ENCODE data around the gene NTM. TPM values are rescaled to one million over a fixed set of nuclear protein-coding genes. Genes with fewer than 3 reads are reported as not detected.

Gene NTM
- total and polyA plus RNA-seq, 9 donors = 8.5 to 37.1 (median 22.6) TPM

DNA sequence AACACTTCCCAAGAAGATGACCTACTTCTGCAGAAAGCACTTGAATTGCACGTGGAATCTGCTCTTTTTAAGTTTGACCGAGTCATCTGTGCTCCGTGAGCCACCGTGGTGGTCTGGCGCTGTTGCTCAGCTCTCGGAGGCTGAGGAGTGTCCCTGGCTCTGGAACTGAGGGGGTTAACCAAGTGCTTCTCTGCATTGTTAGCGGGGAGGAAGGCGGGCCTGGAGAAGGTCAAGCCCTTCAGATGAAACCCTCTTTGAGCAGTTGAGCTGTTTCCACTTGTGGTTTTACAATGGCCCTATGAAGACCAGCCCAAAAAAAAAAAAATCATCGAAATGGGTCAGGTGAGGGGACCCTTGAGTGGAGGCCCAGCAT is 286.4 kb downstream of the NTM start:
- DNase-seq = no peak
- Histone ChIP-seq H3K9me3 (replicated peaks; ENCODE audit: control insufficient read depth, low read depth, low read length) (no peaks in the 10 kb centered on the region), H3K27ac (ENCODE audit: low read length) (no peak overlapping the region), H3K36me3 (ENCODE audit: control insufficient read depth, insufficient read depth, low read length) (no peaks in the 10 kb centered on the region), H3K4me1 (ENCODE audit: control insufficient read depth, insufficient read depth, low read length) (peaks cover 7% of the 10 kb centered on the region), H3K27me3 (ENCODE audit: control insufficient read depth, insufficient read depth, low read length) (peaks cover 2% of the 10 kb centered on the region), H3K4me3 (ENCODE audit: low read length) (no peak overlapping the region)
- 30% methylated on average over 6 of the region's 9 CpGs for WGBS (ENCODE audit: insufficient coverage)

DNA sequence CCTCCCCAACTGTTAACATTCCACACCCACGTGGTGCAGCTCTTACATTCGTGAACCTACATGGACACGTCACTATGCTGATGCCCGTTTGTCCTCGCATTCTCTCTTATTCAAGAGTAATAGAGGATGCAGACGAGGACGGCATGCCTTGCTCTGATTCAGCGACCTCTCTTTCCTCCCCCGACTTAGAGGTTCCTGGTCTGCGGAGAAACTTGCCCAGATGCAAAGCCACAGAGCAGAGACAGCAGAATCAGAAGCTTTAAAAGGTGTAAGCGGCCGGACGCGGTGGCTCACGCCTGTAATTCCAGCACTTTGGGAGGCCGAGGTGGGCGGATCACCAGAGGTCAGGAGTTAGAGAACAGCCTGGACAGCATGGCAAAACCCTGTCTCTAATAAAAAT is 288.0 kb downstream of the NTM start:
- 90% methylated on average over 16 of the region's 17 CpGs for WGBS (ENCODE audit: insufficient coverage)
- H3K27me3 ChIP-seq (ENCODE audit: control insufficient read depth, insufficient read depth, low read length) = peaks cover 2% of the 10 kb centered on the region

DNA sequence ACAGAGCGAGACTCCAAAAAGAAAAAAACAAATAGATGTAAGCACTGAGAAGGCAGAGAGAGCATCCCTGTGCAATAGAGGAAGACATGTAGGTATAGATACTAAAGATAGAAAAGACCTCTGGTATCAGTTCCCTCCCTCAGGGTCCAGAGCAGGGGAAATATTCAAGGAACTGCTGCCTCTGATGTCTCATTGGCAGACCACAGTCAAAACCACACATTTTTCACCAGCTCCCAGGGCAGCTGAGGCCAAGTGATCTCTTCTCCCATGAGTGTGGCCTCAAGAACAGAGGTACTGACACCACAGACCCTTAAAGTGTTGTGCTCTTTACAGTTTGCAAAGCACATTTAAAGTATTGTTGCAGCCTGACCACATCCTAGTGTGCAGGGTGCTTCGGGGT is 288.5 kb downstream of the NTM start:
- Histone ChIP-seq H3K36me3 (ENCODE audit: control insufficient read depth, insufficient read depth, low read length) (no peaks in the 10 kb centered on the region), H3K4me3 (ENCODE audit: low read length) (no peak overlapping the region), H3K27me3 (ENCODE audit: control insufficient read depth, insufficient read depth, low read length) (peaks cover 2% of the 10 kb centered on the region), H3K4me1 (ENCODE audit: control insufficient read depth, insufficient read depth, low read length) (peaks cover 10% of the 10 kb centered on the region), H3K27ac (ENCODE audit: low read length) (no peak overlapping the region), H3K9me3 (replicated peaks; ENCODE audit: control insufficient read depth, low read depth, low read length) (no peaks in the 10 kb centered on the region)
- WGBS (ENCODE audit: insufficient coverage) = 100% methylated on average over 1 of the region's 2 CpGs
- no peak for DNase-seq

More for the DNA sequence above, 288.0 kb downstream of the NTM start:
- H3K4me1 ChIP-seq (ENCODE audit: control insufficient read depth, insufficient read depth, low read length) = peaks cover 13% of the 10 kb centered on the region
- no peak overlapping the region for H3K4me3 ChIP-seq (ENCODE audit: low read length)
- no peak overlapping the region for H3K27ac ChIP-seq (ENCODE audit: low read length)
- no peak for DNase-seq
- H3K9me3 ChIP-seq (replicated peaks; ENCODE audit: control insufficient read depth, low read depth, low read length) = no peaks in the 10 kb centered on the region
- H3K36me3 ChIP-seq (ENCODE audit: control insufficient read depth, insufficient read depth, low read length) = no peaks in the 10 kb centered on the region

DNA sequence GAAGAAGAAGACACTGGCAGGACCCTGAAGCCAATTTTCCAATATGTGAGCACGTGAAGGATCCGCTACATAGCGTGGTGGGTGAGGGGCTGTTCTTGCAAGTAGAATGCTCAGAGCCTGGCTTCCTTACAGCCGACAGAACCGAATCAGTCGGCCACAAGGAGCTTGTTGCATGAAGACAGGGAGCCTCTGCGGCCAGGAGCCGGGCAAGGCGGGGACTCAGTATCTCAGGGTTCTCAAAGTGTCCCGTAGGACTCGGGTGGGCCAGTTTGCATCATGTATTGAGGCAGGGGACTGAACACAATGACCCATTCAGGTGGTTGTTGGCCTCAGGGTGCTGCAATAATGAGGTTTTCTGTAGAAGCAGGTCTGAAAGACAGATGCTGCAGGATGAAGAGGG is 289.5 kb downstream of the NTM start:
- H3K4me3 ChIP-seq (ENCODE audit: low read length) = no peak overlapping the region
- no peak overlapping the region for H3K27ac ChIP-seq (ENCODE audit: low read length)
- H3K27me3 ChIP-seq (ENCODE audit: control insufficient read depth, insufficient read depth, low read length) = peaks cover 2% of the 10 kb centered on the region
- no peak for DNase-seq
- no peaks in the 10 kb centered on the region for H3K36me3 ChIP-seq (ENCODE audit: control insufficient read depth, insufficient read depth, low read length)
- no peaks in the 10 kb centered on the region for H3K9me3 ChIP-seq (replicated peaks; ENCODE audit: control insufficient read depth, low read depth, low read length)
- peaks cover 10% of the 10 kb centered on the region for H3K4me1 ChIP-seq (ENCODE audit: control insufficient read depth, insufficient read depth, low read length)
- WGBS (ENCODE audit: insufficient coverage) = 72% methylated on average over 11 of the region's 11 CpGs

DNA sequence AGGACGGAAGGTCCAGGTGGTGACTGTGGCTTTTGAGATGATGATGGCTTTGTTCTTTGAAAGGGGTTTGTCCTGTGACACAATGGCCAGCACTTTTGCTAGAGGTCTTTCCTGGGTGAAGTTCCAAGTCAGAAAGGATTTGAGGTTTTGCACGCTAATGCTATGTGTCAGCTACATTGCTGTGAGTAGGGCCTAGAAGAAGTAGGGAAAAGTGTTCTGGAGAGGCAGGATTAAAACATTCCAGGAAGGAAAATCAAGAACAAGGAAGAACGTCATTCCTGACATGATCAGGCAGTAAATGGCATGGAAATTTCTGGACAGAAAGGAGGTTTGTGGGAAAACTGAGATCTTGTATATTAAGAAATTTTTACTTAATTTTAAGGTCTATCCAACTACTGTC is 290.7 kb downstream of the NTM start:
- Histone ChIP-seq H3K36me3 (ENCODE audit: control insufficient read depth, insufficient read depth, low read length) (no peaks in the 10 kb centered on the region), H3K27ac (ENCODE audit: low read length) (no peak overlapping the region), H3K9me3 (replicated peaks; ENCODE audit: control insufficient read depth, low read depth, low read length) (no peaks in the 10 kb centered on the region), H3K4me3 (ENCODE audit: low read length) (no peak overlapping the region), H3K4me1 (ENCODE audit: control insufficient read depth, insufficient read depth, low read length) (peaks cover 10% of the 10 kb centered on the region), H3K27me3 (ENCODE audit: control insufficient read depth, insufficient read depth, low read length) (peaks cover 2% of the 10 kb centered on the region)
- WGBS (ENCODE audit: insufficient coverage) = 64% methylated on average over 2 of the region's 3 CpGs
- DNase-seq = no peak

DNA sequence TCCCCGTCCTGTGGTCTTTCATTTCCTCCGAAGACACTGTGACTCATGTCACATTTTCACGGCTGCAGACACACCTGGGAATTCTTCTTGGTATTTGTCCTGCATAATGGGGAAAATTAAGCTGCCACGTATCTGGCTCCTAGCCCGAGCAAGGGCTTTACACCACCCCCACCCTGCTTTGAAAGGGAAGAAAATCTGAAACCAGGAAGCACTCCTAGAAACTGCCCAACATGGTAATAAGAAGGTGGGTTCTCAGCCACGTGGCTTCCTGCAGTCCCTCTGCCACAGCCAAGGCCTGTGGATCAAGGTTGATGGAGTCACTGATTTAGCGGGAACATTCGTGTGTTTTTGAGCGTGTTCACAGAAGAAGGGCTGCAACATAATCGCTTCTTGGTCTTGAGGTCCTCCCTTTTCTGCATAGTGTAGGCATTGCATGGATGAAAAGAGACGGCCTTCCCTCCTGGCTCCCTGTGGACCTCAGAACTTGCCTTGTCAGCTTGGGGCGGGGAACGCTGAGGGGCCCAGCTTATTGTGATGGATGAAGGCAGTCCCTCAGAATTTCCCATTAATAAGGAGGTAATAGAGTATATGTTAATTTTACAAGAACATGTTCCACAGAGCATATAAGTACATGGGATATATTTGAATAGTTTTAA is 292.0 kb downstream of the NTM start:
- H3K27ac ChIP-seq (ENCODE audit: low read length) = no peak overlapping the region
- peaks cover 10% of the 10 kb centered on the region for H3K4me1 ChIP-seq (ENCODE audit: control insufficient read depth, insufficient read depth, low read length)
- no peak for DNase-seq
- no peaks in the 10 kb centered on the region for H3K9me3 ChIP-seq (replicated peaks; ENCODE audit: control insufficient read depth, low read depth, low read length)
- H3K27me3 ChIP-seq (ENCODE audit: control insufficient read depth, insufficient read depth, low read length) = peaks cover 2% of the 10 kb centered on the region
- 45% methylated on average over 8 of the region's 13 CpGs for WGBS (ENCODE audit: insufficient coverage)
- no peaks in the 10 kb centered on the region for H3K36me3 ChIP-seq (ENCODE audit: control insufficient read depth, insufficient read depth, low read length)
- no peak overlapping the region for H3K4me3 ChIP-seq (ENCODE audit: low read length)

DNA sequence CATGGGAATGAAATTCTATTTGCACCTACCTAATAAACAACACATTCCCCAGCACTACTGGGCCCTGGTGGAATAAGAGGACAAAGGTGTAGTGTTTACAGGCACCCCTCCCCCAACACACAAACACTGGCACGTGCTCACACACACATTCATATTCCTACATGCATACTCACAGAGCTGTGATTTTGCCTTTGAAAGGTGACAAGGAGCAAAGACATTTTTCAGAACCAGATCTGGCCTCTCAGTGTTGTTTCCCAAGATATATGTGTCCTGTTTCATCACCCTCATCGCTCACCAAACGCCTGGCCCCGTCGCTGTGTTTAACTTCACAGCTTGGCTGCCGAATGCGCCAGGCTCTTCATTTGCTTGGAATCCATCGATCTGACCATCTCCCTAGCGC is 292.6 kb downstream of the NTM start:
- no peaks in the 10 kb centered on the region for H3K9me3 ChIP-seq (replicated peaks; ENCODE audit: control insufficient read depth, low read depth, low read length)
- WGBS (ENCODE audit: insufficient coverage) = 84% methylated on average over 8 of the region's 9 CpGs
- no peak for DNase-seq
- peaks cover 2% of the 10 kb centered on the region for H3K27me3 ChIP-seq (ENCODE audit: control insufficient read depth, insufficient read depth, low read length)
- H3K4me3 ChIP-seq (ENCODE audit: low read length) = no peak overlapping the region
- H3K4me1 ChIP-seq (ENCODE audit: control insufficient read depth, insufficient read depth, low read length) = peaks cover 10% of the 10 kb centered on the region
- H3K27ac ChIP-seq (ENCODE audit: low read length) = no peak overlapping the region
- H3K36me3 ChIP-seq (ENCODE audit: control insufficient read depth, insufficient read depth, low read length) = no peaks in the 10 kb centered on the region

DNA sequence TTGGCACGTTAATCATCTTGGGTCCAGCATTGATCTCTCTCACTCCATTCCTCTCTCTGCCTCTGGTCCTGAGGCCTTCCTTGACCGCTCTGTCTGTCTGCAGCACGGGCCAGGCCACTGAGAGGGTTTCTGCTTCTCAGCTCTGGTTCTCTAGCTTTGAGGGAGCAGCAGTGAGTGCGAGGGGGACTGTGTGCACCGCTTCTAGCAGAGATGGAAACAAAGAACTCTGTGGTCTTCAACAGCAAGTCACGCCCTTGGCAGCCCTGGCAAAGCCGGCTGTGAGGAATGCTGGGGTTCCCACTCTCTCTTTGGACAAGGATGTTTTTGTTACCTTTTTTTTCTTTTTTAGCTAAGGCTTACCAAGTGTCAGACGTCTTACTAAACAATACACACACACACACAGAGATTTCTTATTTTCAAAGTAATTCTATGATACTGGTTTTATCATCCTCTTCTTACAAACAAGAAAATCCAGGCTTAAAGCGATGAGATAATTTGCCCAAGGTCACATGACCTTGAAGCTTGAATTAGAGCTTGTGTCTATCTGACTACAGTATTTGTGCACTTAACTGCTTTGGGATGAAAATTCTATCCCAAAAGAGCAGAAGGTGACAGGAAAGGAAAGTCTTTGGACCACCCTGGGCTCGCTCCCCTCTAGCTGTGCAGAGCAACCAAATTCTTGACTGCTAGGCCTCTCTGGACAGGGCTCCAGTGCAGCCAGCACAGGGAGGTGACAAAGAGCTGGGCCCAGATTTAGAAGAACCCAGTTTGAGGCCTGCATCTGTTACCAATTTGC is 293.2 kb downstream of the NTM start:
- DNase-seq = no peak
- Histone ChIP-seq H3K27ac (ENCODE audit: low read length) (no peak overlapping the region), H3K4me3 (ENCODE audit: low read length) (no peak overlapping the region), H3K4me1 (ENCODE audit: control insufficient read depth, insufficient read depth, low read length) (peaks cover 10% of the 10 kb centered on the region), H3K9me3 (replicated peaks; ENCODE audit: control insufficient read depth, low read depth, low read length) (no peaks in the 10 kb centered on the region), H3K27me3 (ENCODE audit: control insufficient read depth, insufficient read depth, low read length) (peaks cover 2% of the 10 kb centered on the region), H3K36me3 (ENCODE audit: control insufficient read depth, insufficient read depth, low read length) (no peaks in the 10 kb centered on the region)
- 85% methylated on average over 4 of the region's 10 CpGs for WGBS (ENCODE audit: insufficient coverage)

DNA sequence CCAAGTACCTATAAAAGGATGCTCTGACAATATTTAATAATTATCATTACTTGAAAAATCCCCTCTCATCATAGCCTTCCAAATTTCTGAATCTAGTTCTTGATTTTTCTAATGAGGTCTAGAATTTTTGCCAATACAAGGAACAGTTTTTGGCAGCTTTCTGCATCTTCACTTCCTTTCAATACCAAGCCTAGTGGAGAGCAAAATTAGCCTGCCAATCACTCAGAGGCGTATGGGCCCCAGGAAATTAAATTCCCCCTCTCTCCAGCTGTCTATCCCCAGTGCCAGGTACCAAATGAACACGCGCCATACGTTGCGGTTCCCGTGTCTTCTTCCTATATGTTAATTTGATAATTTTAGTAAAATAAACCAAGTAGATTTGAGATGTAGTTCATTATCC is 293.9 kb downstream of the NTM start:
- H3K27me3 ChIP-seq (ENCODE audit: control insufficient read depth, insufficient read depth, low read length) = peaks cover 6% of the 10 kb centered on the region
- peaks cover 10% of the 10 kb centered on the region for H3K4me1 ChIP-seq (ENCODE audit: control insufficient read depth, insufficient read depth, low read length)
- H3K4me3 ChIP-seq (ENCODE audit: low read length) = no peak overlapping the region
- no peaks in the 10 kb centered on the region for H3K9me3 ChIP-seq (replicated peaks; ENCODE audit: control insufficient read depth, low read depth, low read length)
- WGBS (ENCODE audit: insufficient coverage) = no CpG with 5 or more reads among the region's 6 CpGs
- H3K36me3 ChIP-seq (ENCODE audit: control insufficient read depth, insufficient read depth, low read length) = no peaks in the 10 kb centered on the region
- H3K27ac ChIP-seq (ENCODE audit: low read length) = no peak overlapping the region
- no peak for DNase-seq

DNA sequence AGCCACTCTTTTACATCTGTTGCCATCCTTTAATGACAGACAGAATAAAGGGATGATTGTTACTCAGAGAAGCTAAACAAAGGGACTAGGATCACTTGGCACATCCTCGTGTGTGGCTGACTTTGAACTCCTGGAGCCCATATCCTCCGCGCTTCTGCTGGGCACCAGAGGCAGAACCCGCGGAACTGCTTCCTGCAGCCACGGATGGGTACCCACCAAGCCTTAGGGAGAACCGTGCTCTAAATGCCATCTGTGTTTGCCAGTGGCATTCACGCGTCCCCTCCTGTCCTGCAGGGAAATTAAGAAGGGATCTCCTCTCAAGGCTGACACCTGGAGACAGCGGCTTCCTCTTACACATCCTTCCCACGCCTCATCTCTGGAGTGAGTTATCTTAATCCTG is 294.4 kb downstream of the NTM start:
- WGBS (ENCODE audit: insufficient coverage) = 82% methylated on average over 9 of the region's 11 CpGs

More for the DNA sequence above, 294.4 kb downstream of the NTM start:
- no peak overlapping the region for H3K27ac ChIP-seq (ENCODE audit: low read length)
- no peak for DNase-seq
- H3K36me3 ChIP-seq (ENCODE audit: control insufficient read depth, insufficient read depth, low read length) = no peaks in the 10 kb centered on the region
- peaks cover 10% of the 10 kb centered on the region for H3K4me1 ChIP-seq (ENCODE audit: control insufficient read depth, insufficient read depth, low read length)
- no peak overlapping the region for H3K4me3 ChIP-seq (ENCODE audit: low read length)
- peaks cover 5% of the 10 kb centered on the region for H3K27me3 ChIP-seq (ENCODE audit: control insufficient read depth, insufficient read depth, low read length)
- no peaks in the 10 kb centered on the region for H3K9me3 ChIP-seq (replicated peaks; ENCODE audit: control insufficient read depth, low read depth, low read length)

Measured in muscle of leg (tissue), 11 donors.